T-helper 2 cell treated with Interferon-gamma antibody and Interleukin-4, amounts not matched to agents 100 ng/mL and 5 ng/mL, for 36 hours (primary cell): ENCODE measurements around the gene MYO1D. TPM values are rescaled to one million over a fixed set of nuclear protein-coding genes. Genes with fewer than 3 reads are reported as not detected.
"Not testable (repeated sequence)": the region's sequence is repeated elsewhere in the genome, so short reads cannot be mapped to it uniquely, and the experiment has no call there.

Source experiments
- intact Hi-C: fragments of 100-400 bp; cut with micrococcal nuclease; formaldehyde crosslinking; loops from one replicate; pipeline ENCODE4 v1.15.1; 2023
- total RNA-seq: library from RNA; stranded (reverse); gene quantifications from 2 replicates; pipeline ENCODE4 v1.2.3, GENCODE V29; 2022

Gene MYO1D
- total RNA-seq, 1 donor from 2014 or later = 9.3 TPM

- intact Hi-C loops = no loop called here
Observed at GRCh38 chr17:32693194-32693897, 183.6 kb downstream of the MYO1D start.

- intact Hi-C loops = no loop called here
Observed at GRCh38 chr17:32692179-32692578, 184.7 kb downstream of the MYO1D start.

GRCh38 chr17:32689348-32689747 is 187.6 kb downstream of the MYO1D start:
- intact Hi-C loops = no loop called here

- intact Hi-C loops = no loop called here
Observed at GRCh38 chr17:32688221-32688620, 188.7 kb downstream of the MYO1D start.

- intact Hi-C loops = no loop called here
Observed at GRCh38 chr17:32684087-32684958, 192.6 kb downstream of the MYO1D start.

GRCh38 chr17:32673964-32674363 is 203.0 kb downstream of the MYO1D start:
- intact Hi-C loops = no loop called here

- intact Hi-C loops = no loop called here
Observed at GRCh38 chr17:32672711-32673110, 204.2 kb downstream of the MYO1D start.

- intact Hi-C loops = no loop called here
Observed at GRCh38 chr17:32671896-32672295, 205.0 kb downstream of the MYO1D start.

GRCh38 chr17:32664936-32665583 is 211.9 kb downstream of the MYO1D start:
- intact Hi-C loops = no loop called here

GRCh38 chr17:32660496-32660985 is 216.4 kb downstream of the MYO1D start:
- intact Hi-C loops = no loop called here

GRCh38 chr17:32659419-32659842 is 217.5 kb downstream of the MYO1D start:
- intact Hi-C loops = loop anchor here (1.0 to 5.0 kb wide), 2 partner anchors 96 to 172 kb away; partner anchors contain the start of gene CDK5R1

- intact Hi-C loops = loop anchor here (1.0 to 5.0 kb wide), 2 partner anchors 97 to 171 kb away; partner anchors contain the start of gene CDK5R1
Observed at GRCh38 chr17:32658470-32659418, 218.2 kb downstream of the MYO1D start.

GRCh38 chr17:32656886-32657285 is 220.0 kb downstream of the MYO1D start:
- intact Hi-C loops = loop anchor here (5.0 kb wide), 1 partner anchor 170 kb away; the partner anchor contains the start of gene CDK5R1

GRCh38 chr17:32654324-32654723 is 222.6 kb downstream of the MYO1D start:
- intact Hi-C loops = no loop called here

GRCh38 chr17:32651084-32651483 is 225.8 kb downstream of the MYO1D start:
- intact Hi-C loops = no loop called here

- intact Hi-C loops = no loop called here
Observed at GRCh38 chr17:32648450-32648849, 228.5 kb downstream of the MYO1D start.

GRCh38 chr17:32646941-32647340 is 230.0 kb downstream of the MYO1D start:
- intact Hi-C loops = no loop called here

- intact Hi-C loops = not testable (repeated sequence)
Observed at GRCh38 chr17:32641514-32641913, 235.4 kb downstream of the MYO1D start.

GRCh38 chr17:32636598-32637218 is 240.2 kb downstream of the MYO1D start:
- intact Hi-C loops = no loop called here

GRCh38 chr17:32634167-32634566 is 242.8 kb downstream of the MYO1D start:
- intact Hi-C loops = no loop called here
